SIG-M5 treated with dmso at 0.1 percent for 504 hours (cell line): Measurements from ENCODE around the gene C3orf22.
"Not testable (repeated sequence)": the region's sequence is repeated elsewhere in the genome, so short reads cannot be mapped to it uniquely, and the experiment has no call there.

Experiments
- DNase-seq: peaks from one replicate; lab custom pipeline; 2025; ENCODE audit not compliant: unreplicated experiment; lab: John Stamatoyannopoulos, UW

The C3orf22 gene

DNA sequence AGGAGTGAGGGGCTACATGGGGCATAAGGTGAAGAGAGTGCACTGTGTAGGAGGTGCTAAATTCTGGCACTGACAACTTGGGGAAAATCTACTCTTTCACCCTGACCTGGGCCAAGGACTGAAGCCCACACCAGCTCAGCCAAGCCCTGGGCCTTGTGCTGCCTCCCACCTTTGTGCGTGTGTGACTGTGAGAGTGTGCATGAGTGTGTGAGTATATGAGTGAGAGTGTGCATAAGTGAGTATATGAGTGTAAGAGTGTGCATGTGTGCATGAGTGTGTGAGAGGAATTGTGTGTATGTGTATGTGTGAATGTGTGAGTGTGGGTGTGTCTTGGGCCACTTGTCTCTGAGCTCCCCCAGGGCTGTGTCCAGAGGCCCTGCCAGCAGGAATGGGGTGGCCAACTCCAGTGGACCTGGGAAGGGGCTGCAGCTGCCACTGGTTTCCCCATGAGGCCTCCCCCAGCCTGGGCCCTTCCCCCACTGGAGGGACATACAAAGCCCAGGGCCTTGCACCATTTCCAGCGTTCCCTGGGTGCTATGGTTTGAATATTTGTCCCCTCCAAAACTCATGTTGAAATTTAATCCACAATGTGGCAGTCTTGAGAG lies 15.2 kb downstream of the C3orf22 start:
- no peak for DNase-seq

DNA sequence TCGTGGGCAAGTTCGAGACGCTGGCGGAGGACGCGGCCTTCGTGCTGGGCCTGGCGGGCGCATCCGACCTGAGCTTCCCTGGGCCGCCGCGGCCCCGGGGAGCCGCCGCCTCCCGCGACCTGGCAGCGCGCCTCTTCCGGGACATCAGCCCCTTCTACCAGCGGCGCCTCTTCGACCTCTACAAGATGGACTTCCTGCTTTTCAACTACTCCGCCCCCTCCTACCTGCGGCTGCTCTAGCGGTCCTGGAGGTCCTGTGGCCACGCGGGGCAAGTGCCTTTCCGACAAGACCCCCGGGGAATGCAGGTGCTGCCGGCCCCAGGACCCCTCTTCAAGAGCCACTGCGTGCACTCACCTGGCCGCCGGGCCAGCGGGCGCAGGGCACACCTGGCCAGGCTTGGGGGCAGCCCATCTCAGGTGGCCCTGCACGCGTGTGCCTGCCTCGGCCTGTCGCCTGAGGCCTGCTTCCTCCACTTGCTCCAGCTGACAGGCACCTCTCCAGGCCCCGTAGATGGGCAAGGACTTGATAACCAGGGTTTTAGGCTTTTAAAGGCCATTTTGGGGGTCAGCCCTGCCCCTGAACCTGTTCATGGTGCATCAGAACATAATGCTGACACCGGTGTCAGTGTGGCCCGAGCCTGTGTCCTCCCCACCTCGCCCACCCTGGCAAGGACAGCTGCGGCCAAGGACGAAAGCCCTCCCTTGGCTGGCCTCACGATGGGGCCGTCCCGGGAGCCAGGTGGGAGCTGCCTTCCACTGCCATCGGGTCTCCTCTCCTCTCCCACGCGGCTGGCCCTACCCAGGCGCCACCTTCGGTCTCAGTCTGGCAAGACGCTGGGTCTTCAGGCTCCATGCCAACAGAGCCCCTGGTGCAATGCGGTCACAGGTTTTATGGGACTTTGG lies 16.1 kb downstream of the C3orf22 start:
- DNase-seq = no peak

DNA sequence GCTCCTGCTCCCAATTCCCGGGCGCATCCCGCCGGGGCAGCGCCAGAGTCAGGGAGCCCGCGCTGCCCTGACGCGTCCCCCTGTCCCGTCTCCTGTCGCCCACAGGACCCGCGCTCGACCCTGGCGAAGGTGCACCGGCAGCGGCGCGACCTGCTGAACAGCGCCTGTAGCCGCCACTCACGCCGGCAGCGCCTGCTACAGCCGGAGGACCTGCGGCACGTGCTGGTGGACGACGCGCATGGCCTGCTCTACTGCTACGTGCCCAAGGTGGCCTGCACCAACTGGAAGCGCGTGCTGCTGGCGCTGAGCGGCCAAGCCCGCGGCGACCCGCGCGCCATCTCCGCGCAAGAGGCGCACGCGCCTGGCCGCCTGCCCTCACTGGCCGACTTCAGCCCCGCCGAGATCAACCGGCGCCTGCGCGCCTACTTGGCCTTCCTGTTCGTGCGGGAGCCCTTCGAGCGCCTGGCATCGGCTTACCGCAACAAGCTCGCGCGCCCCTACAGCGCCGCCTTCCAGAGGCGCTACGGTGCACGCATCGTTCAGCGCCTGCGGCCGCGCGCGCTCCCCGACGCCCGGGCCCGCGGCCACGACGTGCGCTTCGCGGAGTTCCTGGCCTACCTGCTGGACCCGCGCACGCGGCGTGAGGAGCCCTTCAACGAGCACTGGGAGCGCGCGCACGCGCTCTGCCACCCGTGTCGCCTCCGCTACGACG lies 16.9 kb downstream of the C3orf22 start:
- DNase-seq = no peak

DNA sequence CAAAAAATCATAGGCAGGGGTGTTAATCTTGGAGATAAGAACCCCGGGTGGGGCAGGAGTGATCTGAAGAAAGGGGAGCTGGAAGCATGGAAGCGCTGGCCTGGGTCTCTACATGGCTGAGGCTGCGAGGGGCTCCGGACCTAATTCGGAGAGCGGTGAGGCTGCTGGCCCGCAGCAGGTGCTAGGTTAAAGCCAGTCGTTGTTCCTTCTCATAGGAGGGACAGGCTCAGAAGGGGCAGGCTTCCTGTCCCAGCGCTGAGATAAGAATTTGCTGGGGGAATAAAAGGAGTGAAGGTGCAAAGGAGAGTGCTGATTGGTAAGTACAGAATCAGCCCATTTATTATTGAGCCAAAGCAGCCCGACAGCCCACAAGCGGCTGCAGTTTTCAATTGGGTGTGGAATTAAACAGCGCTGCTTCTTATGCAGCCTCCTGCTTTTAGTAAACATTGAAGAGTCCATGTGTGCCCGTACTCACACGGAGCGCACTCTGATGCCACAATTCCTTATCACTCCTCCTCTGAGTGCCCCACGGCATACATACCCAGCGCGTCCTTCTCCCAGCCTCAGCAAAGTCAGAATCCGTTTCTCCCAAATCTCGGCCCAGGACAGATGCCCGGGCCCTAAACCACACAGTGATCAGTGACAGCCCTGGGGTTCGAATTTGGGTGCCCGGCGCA lies 17.6 kb downstream of the C3orf22 start:
- no peak for DNase-seq

DNA sequence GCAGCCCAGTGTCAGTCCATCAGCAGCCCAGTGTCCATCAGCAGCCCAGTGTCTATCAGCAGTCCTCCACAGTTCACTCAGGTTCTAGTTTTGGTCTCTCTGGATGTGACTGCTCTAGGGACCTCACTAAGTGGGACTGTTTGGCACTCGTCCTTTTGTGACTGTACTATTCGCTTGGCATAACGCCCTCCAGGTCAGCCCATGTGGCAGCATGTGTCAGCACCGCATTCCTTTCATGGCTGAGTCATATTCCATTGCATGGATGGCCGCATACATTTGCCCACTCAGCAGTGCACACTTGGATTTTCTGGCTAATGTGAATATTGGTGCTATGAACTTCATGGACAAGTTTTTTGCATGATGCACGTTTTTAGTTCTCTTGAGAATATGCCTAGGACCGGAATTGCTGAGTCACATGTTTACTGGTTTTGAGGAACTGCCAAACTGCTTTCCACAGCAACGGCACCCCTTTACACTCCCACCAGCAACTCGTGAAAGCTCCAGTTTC lies 18.3 kb downstream of the C3orf22 start:
- DNase-seq = peak; percentile 90

DNA sequence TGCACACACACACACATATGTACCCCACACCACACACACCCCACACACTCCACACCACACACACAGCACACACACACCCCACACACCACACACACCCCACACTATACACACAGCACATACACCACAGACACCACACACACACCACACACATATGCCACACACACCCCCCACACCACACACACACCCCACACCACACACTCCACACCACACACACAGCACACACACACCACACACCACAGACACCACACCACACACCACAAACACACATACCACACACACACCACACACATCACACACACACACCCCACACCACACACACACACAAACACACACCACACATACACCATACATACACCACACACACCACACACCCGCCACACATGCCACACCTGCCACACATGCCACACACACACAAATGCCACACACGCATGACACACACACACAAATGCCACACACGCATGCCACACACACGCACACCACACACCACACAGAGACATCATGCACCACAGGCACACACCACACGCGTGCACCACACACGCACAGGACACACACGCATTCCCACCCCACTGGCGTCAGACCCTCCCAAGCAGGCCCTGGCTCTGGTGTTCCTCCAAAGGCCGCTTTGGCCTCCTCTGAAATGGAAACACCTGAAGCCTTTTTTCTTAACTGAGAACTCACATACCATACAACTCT lies 19.0 kb downstream of the C3orf22 start:
- no peak for DNase-seq

DNA sequence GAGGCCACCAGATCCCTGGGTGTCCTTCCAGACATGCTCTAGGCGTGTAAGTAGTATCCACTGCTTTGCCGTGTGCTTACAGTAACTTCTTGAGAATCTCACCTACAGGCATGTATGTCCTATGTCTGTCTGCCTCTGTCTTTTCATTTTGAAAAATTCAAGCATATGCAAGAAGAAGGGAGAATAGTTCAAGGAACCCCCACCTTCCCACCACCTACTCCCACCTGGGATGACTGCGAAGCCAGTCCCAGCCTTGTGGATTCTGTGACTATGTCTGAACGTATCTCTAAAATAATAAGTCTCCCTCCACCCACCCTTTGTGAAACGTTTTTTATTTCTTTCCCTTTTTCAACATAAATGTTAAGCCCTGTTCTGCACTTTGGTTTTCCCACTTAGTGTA lies 19.8 kb downstream of the C3orf22 start:
- DNase-seq = no peak

DNA sequence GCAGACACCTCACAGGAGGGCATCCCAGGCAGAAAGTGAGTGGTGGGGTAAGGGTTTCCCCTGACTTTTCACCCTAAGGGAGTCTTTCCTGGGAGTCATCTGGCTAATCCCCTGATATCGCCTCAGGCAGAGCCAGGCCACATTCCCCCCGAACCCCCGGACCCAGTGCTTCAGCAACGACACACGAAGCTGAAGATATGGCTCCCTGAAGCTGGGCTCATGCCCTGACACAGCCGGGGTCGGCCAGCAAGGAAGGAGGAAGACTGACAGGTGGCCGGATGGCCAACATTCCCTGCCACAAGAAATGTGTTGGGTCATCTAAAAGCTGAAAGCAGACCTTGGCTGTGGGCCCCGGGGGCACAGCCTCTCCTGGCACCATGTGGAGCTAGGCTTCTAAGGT lies 20.4 kb downstream of the C3orf22 start:
- no peak for DNase-seq

DNA sequence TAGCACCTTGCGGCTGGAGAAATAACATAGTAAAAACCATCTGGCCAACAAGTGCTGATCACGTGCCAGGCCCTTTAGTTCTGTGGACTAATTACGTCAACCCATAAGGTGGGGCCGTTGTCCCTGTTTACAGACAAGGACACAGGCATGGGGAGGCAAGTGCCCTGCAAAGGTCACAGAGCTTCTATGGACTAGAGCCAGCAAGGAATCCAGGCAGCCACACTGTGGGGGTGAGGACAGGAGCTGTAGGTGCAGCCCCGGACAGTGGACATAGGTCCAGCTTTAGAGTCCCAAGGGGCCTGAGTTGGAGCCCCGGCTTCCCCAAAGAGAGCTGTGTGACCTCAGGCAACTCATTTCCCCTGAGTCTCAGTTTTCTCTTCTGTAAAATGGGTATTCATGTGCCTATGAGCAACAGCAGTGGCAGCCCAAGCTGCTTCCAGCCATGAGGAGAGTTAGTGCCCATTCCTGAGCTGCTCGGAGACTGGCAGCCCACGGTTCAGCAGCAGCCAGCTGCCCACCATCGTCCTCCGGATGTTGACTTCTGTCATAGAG lies 20.9 kb downstream of the C3orf22 start:
- DNase-seq = no peak

DNA sequence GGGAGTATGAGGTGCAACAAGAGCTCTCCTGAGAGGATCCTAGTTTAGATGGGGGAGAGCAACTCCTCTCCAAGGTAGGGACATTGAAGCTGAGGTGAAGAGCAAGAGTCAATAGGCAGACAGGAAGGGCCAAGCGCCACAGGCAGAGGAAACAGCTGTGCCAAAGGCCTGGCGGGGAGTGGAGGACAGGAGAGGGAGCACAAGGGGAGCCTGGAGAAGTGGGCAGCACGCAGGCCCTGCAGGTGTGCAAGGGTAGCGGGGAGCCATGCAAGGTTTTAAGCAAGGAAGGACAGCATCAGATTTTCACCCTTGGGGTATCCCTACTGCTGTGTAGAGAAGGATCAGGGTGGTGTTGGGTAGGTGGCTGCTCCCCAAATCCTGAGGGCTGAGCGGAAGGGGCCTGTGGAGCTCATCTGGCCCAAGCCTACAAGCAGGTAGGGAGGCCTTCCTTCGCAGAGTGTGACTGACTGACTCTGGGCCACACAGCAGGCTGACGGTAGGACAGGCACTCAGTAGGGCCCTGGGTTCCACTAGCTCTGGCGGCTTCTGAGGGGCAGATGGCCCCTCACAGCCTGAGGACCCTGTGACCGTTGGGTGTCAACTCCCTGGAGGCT lies 21.5 kb downstream of the C3orf22 start:
- no peak for DNase-seq

DNA sequence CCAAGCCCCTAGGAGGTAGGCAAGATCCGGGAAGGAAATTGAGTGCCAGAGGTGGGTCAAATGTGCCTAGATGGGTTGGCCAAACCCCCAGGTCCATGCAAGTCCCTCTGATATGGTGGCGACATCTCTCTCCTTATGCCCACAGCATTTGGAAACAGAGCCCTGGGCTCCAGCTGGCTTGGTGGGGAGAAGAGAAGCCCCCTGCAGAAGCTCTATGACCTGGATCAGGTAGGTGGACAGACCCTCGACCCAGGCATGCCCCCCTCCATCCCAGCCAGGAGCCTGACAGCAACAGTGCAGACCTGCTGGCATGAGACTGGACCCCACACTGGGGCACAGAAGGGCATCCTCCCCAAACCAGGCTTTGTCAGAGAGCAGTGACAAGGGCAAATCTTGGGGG lies 22.6 kb downstream of the C3orf22 start:
- no peak for DNase-seq

DNA sequence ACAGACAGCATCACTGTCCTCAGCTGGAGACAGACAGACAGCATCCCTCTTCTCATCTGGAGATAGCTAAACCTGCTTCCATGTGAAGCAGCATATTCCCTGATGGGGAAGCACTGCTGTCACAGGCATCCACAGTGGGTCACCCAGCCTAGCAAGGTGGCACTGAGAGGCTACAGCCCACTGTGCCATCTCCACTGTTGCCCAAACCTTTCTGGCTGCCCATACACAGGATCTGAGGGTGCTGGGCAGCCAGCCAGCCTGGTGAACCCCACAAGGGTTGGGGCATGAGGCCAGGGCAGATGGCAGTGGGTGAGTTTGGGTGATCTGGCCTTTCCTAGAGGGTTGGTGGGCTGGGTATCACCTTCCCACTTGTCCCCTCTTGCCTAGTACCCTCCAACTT lies 23.1 kb downstream of the C3orf22 start:
- DNase-seq = no peak

DNA sequence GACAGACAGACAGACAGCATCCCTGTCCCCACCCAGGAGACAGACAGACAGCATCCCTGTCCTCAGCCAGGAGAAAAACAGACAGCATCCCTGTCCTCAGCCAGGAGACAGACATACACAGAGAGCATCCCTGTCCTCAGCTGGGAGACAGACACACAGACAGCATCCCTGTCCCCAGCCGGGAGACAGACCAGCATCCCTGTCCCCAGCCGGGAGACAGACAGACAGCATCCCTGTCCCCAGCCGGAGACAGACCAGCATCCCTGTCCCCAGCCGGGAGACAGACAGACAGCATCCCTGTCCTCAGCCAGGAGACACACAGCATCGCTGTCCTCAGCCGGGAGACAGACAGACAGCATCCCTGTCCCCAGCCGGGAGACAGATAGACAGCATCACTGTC lies 24.0 kb downstream of the C3orf22 start:
- not testable (repeated sequence) for DNase-seq

DNA sequence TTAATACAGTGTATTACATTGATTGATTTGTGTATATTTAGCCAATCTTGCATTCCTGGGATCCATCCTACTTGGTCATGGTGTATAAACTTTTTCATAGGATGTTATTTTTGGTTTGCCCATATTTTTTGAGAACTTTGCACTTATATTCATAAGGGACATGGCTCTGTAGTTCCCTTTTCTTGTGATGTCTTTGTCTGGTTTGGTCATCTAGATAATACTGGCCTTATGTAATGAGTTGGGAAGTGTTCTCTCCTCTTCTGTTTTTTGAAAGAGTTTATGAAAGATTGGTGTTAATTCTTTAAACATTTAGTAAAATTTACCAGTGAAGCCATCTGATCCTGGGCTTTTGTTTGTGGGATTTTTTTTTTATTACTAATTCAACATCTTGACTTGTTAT lies 25.2 kb downstream of the C3orf22 start:
- peak; percentile 34 for DNase-seq

DNA sequence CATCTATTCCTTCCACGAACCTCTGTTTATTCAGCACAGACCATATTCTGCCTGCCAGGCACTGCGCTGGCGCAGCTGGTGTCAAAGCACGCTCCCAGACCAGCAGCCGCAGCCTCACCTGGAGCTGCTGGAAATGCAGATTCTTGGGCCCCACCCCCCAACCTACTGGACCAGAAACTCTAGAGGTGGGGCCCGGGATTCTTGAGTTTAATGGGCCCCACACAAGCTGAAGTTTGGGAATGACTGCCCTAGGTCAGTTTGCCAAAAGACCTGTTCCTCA lies 27.7 kb downstream of the C3orf22 start:
- no peak for DNase-seq

DNA sequence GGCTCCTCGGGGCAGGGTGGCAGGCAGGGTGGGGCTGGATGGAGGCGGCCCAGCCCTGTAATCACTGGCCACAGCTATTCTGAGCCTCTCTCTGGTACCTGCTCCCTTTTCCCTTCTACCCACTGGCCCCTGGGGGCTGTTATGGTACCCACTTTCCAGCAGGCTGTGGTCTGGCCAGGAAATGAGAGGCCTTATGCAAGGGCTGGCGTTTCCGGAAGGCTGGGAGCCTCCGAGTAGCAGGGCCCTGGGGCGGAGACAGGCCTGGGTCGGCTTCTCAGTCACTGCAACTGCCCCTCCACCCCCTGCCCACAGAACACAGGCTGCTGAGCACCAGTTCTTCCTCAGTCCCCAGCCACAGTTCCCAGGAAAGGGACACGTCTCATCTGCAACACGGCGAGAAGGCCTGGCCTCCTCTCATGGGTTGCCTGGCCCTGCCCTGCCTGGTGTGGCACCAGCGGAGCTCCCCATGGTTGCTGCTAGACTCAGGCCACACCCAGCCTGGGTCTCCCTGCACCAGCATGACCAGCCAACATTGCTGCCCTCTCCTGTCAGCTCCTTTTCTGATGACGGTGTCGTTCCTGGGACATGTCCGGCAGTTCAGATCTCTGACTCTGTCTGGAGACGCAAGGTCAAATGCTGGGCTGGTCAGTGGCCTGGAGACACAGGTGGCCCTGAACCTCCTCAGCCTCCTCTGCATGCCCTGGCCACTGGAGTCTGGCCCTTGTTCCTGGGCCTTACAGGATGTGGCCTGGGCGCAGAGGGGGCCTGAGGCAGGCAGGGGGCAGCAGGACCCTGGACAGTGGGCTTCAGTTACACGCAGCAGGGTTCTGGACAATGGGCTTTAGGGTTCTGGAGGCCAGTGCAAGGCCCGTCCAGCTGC lies 28.3 kb downstream of the C3orf22 start:
- DNase-seq = peak; percentile 97

DNA sequence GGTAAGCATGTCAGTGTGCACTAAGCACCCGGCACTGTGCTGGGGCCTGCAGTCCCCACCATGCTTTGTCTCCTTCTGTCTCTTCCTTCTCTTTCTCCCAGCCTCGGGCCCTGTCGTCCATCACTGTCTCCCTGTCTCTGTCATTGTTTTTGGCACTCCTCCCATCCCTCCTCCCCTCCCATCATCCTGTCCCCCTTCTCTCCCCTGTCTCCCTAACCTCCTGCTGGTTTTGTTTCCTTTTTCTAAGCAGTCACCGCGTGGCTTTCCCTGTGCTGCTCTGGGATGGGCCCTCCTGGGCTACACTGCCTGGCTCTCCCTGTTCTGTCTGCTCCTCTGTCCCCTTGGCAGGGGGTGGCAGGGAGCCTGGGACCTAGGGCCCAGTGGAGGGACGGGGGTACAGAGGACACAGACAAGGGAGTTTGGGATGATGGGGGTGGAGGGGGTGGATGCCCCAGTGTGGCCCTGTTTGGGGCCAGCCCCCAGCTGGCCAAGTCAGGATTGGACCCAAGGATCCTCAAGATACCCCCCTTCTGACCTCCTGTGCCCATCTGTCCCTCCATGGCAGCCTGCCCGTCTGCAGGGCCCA lies 29.1 kb downstream of the C3orf22 start:
- peak; percentile 77 for DNase-seq

DNA sequence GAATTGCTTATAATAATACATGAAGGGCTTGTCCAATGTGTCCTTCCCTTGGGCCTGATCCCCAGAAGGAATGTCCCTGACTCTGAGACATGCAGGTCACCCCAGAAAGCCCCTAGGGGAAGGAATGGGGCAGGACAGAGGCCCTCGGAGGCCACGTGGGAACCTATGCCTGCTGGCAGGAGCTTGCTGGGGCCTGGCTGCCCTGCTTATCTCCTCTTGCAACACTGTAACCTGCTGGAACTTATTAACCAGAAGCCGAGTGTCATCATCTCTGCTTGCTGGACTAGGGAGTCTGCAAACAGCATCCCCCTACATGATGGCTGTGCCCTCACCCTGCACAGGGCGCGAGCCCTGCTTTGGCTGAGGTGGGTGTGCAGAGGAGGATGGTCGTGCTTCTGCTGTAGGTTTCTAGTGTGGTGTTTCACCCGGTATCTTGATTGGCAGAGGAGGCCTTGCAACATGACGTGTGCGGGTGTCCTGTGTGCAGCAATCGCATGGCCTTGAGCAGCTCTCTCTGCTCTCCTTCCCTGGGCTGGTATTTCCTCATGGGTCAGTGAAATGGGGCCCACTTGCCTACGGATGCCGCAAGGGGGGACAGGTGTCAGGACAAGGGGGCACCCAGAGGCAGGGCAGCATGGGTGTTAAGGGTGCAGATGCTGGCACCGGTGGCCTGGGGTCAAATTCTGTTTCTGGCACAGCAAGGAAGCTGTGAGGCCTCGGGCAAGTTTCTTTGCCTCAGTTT lies 29.8 kb downstream of the C3orf22 start:
- DNase-seq = peak; percentile 88
